Parathyroid adenoma (tissue), 2 donors: ENCODE data around the gene WWOX.

Experiments used
- H2AFZ ChIP-seq: fragments of 300-600 bp; sonication (generic); one replicate; pipeline ENCODE4 v1.7.0; 2017; ENCODE audit warnings: antibody characterized with exemption, mild to moderate bottlenecking
- H3K27ac ChIP-seq: fragments of 300-600 bp; sonication (generic); one replicate; pipeline ENCODE4 v1.7.0; 2017
- H3K27me3 ChIP-seq: fragments of 300-600 bp; sonication (generic); one replicate; pipeline ENCODE4 v1.7.0; 2017; ENCODE audit warnings: low read length; ENCODE audit not compliant: control insufficient read depth, insufficient read depth
- H3K36me3 ChIP-seq: fragments of 300-600 bp; sonication (generic); one replicate; pipeline ENCODE4 v1.7.0; 2017; ENCODE audit warnings: low read length; ENCODE audit not compliant: control insufficient read depth, insufficient read depth
- H3K4me1 ChIP-seq: fragments of 300-600 bp; sonication (generic); one replicate; pipeline ENCODE4 v1.7.0; 2017; ENCODE audit warnings: control low read depth
- H3K4me2 ChIP-seq: fragments of 300-600 bp; sonication (generic); one replicate; pipeline ENCODE4 v1.7.0; 2017; ENCODE audit warnings: low read length
- H3K4me3 ChIP-seq: fragments of 300-600 bp; sonication (generic); one replicate; pipeline ENCODE4 v1.7.0; 2017; ENCODE audit warnings: low read depth, low read length
- H3K79me2 ChIP-seq: fragments of 300-600 bp; sonication (generic); one replicate; pipeline ENCODE4 v1.7.0; 2017; ENCODE audit warnings: control low read depth
- H3K9ac ChIP-seq: fragments of 300-600 bp; sonication (generic); one replicate; pipeline ENCODE4 v1.7.0; 2017; ENCODE audit warnings: mild to moderate bottlenecking
- H3K9me3 ChIP-seq: fragments of 300-600 bp; sonication (generic); one replicate; pipeline ENCODE4 v1.7.0; 2017; ENCODE audit warnings: low read length; ENCODE audit not compliant: control insufficient read depth
- CTCF ChIP-seq: fragments of 300-600 bp; sonication (generic); IDR thresholded peaks from one replicate; pipeline ENCODE4 v1.7.0; 2017; ENCODE audit warnings: antibody characterized with exemption, mild to moderate bottlenecking
- donor health status: primary hyperparathyroidism.

The WWOX gene

DNA sequence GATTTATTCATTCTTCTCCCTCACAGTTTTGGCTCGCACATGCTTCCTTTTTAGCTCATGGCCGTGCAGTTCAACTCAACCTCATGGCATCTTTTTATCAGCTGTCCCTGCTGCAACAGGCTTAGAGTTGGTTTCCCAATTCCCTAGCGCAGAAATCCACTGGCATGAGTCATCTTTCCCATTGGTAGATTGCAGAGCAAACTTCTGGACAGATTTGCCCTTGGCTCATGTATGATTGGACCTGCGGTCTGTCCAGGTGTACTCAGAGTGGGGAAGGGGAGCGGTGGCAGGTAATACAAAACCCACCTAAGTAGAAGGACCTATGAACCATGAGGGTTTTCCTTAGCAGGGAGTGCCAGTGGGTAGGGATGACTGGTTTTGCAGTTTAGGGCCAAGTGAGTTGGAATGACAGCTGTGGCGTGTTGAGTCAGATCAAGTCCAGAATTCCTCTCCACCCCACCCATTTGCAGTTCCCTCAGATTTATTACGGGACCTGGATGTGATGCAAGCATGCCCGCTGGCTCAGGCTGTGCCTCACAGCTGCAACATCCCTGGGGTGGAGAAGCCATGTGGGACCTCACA is 584.7 kb downstream of the WWOX start:
- Histone ChIP-seq H3K9ac (no peak overlapping the region), H3K4me3 (no peak overlapping the region), H3K4me1 (peaks cover 2% of the 10 kb centered on the region)

DNA sequence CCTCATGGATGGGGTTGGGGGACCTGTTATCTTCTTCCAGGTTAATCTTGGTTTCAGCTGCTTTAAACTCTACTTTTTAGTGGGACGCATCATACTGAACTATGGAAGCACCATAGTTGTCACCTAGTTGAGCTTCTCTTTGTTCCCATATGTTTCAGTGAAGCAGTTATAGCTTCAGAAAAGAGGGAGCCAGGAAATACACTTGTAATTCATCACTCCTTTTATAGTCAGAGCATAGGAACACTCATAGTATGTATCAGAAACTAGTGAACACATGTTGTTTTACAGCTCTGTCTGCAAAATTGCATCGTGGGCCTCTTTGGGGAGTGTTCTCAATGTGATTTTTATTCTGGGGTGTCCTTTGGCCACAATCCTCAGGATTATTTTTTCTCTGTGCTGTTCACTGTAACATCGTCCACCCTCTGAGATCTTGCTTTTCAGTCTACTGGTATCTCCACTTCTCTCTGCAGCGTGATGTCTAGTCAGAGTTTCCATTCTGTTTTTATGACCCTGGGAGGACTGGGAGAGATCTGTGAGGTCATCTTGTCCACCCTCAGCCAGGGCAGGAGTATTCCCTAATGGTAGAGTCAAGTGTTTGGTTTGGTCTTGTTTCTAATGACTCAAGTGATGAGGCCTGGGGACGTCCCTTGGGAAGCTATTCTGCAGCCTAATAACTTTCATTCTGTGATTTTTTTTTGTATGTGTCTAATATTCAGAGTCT is 585.4 kb downstream of the WWOX start:
- no peaks in the 10 kb centered on the region for H3K27me3 ChIP-seq
- H3K27ac ChIP-seq: no peak overlapping the region
- no peaks in the 10 kb centered on the region for H3K79me2 ChIP-seq
- H2AFZ ChIP-seq: no peak overlapping the region
- no peak for TF ChIP-seq CTCF
- no peak overlapping the region for H3K4me3 ChIP-seq
- no peak overlapping the region for H3K9ac ChIP-seq
- H3K4me1 ChIP-seq: peaks cover 5% of the 10 kb centered on the region
- H3K9me3 ChIP-seq: no peaks in the 10 kb centered on the region
- no peak overlapping the region for H3K4me2 ChIP-seq
- H3K36me3 ChIP-seq: no peaks in the 10 kb centered on the region

More for the DNA sequence above, 584.7 kb downstream of the WWOX start:
- Histone ChIP-seq H3K4me2 (no peak overlapping the region), H3K27ac (no peak overlapping the region), H3K9me3 (no peaks in the 10 kb centered on the region), H3K36me3 (no peaks in the 10 kb centered on the region), H3K79me2 (no peaks in the 10 kb centered on the region), H2AFZ (no peak overlapping the region), H3K27me3 (no peaks in the 10 kb centered on the region)
- no peak for TF ChIP-seq CTCF

- no peaks in the 10 kb centered on the region for H3K27me3 ChIP-seq
- H2AFZ ChIP-seq: no peak overlapping the region
- no peak for TF ChIP-seq CTCF
- H3K4me2 ChIP-seq: no peak overlapping the region
- peaks cover 5% of the 10 kb centered on the region for H3K4me1 ChIP-seq
- no peak overlapping the region for H3K4me3 ChIP-seq
- H3K9ac ChIP-seq: no peak overlapping the region
- no peaks in the 10 kb centered on the region for H3K36me3 ChIP-seq
- no peaks in the 10 kb centered on the region for H3K79me2 ChIP-seq
- H3K9me3 ChIP-seq: no peaks in the 10 kb centered on the region
- H3K27ac ChIP-seq: no peak overlapping the region
Measured at GRCh38 chr16:78686601-78687000, 587.1 kb downstream of the WWOX start.

DNA sequence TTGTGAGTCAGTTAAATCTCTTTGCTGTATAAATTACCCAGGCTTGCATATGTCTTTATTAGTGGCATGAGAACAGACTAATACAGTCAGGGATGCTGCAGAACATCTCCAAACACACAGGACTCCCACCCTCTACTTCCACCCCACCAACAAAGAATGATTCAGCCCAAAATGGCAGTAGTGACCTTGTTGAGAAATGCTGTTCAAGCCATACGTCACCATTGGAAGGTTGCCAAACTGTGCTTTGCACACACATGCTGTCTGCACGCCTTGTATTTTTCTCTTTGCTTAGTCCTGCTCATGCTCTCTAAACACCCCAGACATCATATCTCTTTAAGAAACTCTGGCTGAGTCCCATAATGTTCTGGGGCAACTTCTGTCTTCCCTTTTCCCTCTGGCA is 589.6 kb downstream of the WWOX start:
- Histone ChIP-seq H3K9me3 (no peaks in the 10 kb centered on the region), H2AFZ (no peak overlapping the region), H3K4me3 (no peak overlapping the region), H3K27ac (no peak overlapping the region), H3K4me2 (no peak overlapping the region), H3K79me2 (no peaks in the 10 kb centered on the region), H3K36me3 (no peaks in the 10 kb centered on the region), H3K27me3 (no peaks in the 10 kb centered on the region), H3K9ac (no peak overlapping the region), H3K4me1 (peaks cover 5% of the 10 kb centered on the region)
- no peak for TF ChIP-seq CTCF

DNA sequence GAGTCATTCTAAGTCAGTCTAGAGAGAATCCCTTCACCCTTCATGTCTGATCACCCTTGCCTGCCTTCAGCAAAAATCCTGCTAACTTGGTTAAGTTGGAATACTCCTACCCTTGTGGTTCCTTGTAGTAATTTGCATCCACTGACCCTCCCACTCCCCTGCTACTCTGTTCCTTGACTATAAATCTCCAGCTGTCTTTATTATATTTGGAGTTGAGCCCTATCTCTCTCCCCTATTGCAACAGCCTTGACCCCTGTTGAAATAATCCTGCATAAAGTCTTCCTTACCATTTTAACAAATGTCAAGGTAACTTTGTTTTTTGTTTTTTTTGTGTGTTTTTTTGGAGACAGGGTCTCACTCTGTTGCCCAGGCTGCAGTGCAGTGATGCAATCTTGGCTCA is 590.1 kb downstream of the WWOX start:
- H3K9ac ChIP-seq: no peak overlapping the region
- H3K27me3 ChIP-seq: no peaks in the 10 kb centered on the region
- no peaks in the 10 kb centered on the region for H3K36me3 ChIP-seq
- H3K9me3 ChIP-seq: no peaks in the 10 kb centered on the region
- H2AFZ ChIP-seq: no peak overlapping the region
- H3K79me2 ChIP-seq: no peaks in the 10 kb centered on the region
- H3K27ac ChIP-seq: no peak overlapping the region
- TF ChIP-seq CTCF: no peak
- no peak overlapping the region for H3K4me3 ChIP-seq
- H3K4me1 ChIP-seq: peaks cover 5% of the 10 kb centered on the region
- H3K4me2 ChIP-seq: no peak overlapping the region
